Liver (tissue), 9 donors: ENCODE measurements around the gene FRS3. TPM values are rescaled to one million over a fixed set of nuclear protein-coding genes. Genes with fewer than 3 reads are reported as not detected.

Experiments used
- DNase-seq: peaks from one replicate; pipeline ENCODE4 v3.0.0-alpha.2; 2017; ENCODE audit warnings: low spot score
- H3K27ac ChIP-seq, 2 donors: one replicate each; pipeline ENCODE4 v1.7.0; 2013; ENCODE audit warnings: inconsistent platforms in 2 of 2, low read length in 2 of 2, control low read depth in 1 of 2, low read depth in 1 of 2, mild to moderate bottlenecking in 1 of 2
- H3K27me3 ChIP-seq, 4 donors: one replicate each; pipeline versions ENCODE4 v1.6.1 to v1.7.0; 2013; ENCODE audit warnings: low read length in 3 of 4, inconsistent platforms in 1 of 4, mild to moderate bottlenecking in 1 of 4, moderate library complexity in 1 of 4; ENCODE audit not compliant: control insufficient read depth in 4 of 4, insufficient read depth in 4 of 4
- H3K36me3 ChIP-seq, 4 donors: one replicate each; pipeline versions ENCODE4 v1.6.1 to v1.7.0; 2013; ENCODE audit warnings: low read length in 3 of 4, mild to moderate bottlenecking in 3 of 4, low read depth in 1 of 4, moderate library complexity in 1 of 4; ENCODE audit not compliant: control insufficient read depth in 4 of 4, insufficient read depth in 3 of 4
- H3K4me1 ChIP-seq, 4 donors: one replicate each; pipeline versions ENCODE4 v1.6.1 to v1.7.0; 2013; ENCODE audit warnings: low read length in 3 of 4, mild to moderate bottlenecking in 3 of 4, moderate library complexity in 1 of 4; ENCODE audit not compliant: control insufficient read depth in 4 of 4, insufficient read depth in 4 of 4
- H3K4me3 ChIP-seq, 3 donors: one replicate each; pipeline versions ENCODE4 v1.6.1 to v1.7.0; 2013; ENCODE audit warnings: low read length in 3 of 3, control low read depth in 1 of 3, low read depth in 1 of 3, mild to moderate bottlenecking in 1 of 3
- H3K9ac ChIP-seq, 2 donors: one replicate each; pipeline ENCODE4 v1.7.0; 2013; ENCODE audit warnings: low read length in 2 of 2, mild to moderate bottlenecking in 2 of 2, moderate library complexity in 2 of 2, control low read depth in 1 of 2, low read depth in 1 of 2
- H3K9me3 ChIP-seq, 4 donors: one replicate each; pipeline versions ENCODE4 v1.6.1 to v1.7.0; 2013; ENCODE audit warnings: low read length in 3 of 4; ENCODE audit not compliant: control insufficient read depth in 4 of 4
- EGR1 ChIP-seq, 2 donors: IDR thresholded peaks; 2 replicates each; pipeline ENCODE4 v1.6.1; 2016 to 2018; ENCODE audit warnings: antibody characterized with exemption in 2 of 2, low read depth in 2 of 2
- FOXA1 ChIP-seq: IDR thresholded peaks from 2 replicates; pipeline ENCODE4 v1.6.1; 2016; ENCODE audit warnings: antibody characterized with exemption
- GABPA ChIP-seq, 2 donors: IDR thresholded peaks in 1 of 2; conservative IDR thresholded peaks in 1 of 2; 2 replicates each; pipeline ENCODE4 v1.6.1; 2016; ENCODE audit warnings: antibody characterized with exemption in 2 of 2, mild to moderate bottlenecking in 1 of 2, moderate library complexity in 1 of 2
- HNF4A ChIP-seq, 2 donors: conservative IDR thresholded peaks; 2 replicates each; pipeline ENCODE4 v1.6.1; 2016; ENCODE audit warnings: antibody characterized with exemption in 2 of 2, mild to moderate bottlenecking in 2 of 2
- HNF4G ChIP-seq: IDR thresholded peaks from 2 replicates; pipeline ENCODE4 v1.6.1; 2016; ENCODE audit warnings: antibody characterized with exemption
- JUND ChIP-seq, 2 donors: IDR thresholded peaks; 2 replicates each; pipeline ENCODE4 v1.6.1; 2016; ENCODE audit warnings: antibody characterized with exemption in 2 of 2
- NR2F2 ChIP-seq: IDR thresholded peaks from 2 replicates; pipeline ENCODE4 v1.6.1; 2016; ENCODE audit warnings: antibody characterized with exemption
- RAD21 ChIP-seq, 2 donors: IDR thresholded peaks; 2 replicates each; pipeline ENCODE4 v1.6.1; 2016; ENCODE audit warnings: antibody characterized with exemption in 2 of 2, mild to moderate bottlenecking in 2 of 2
- REST ChIP-seq: IDR thresholded peaks from 2 replicates; pipeline ENCODE4 v1.6.1; 2016; ENCODE audit warnings: antibody characterized with exemption, mild to moderate bottlenecking
- RXRA ChIP-seq, 2 donors: IDR thresholded peaks; 2 replicates each; pipeline ENCODE4 v1.6.1; 2017 to 2018; ENCODE audit warnings: antibody characterized with exemption in 2 of 2, mild to moderate bottlenecking in 1 of 2
- SP1 ChIP-seq: IDR thresholded peaks from 2 replicates; pipeline ENCODE4 v1.6.1; 2018; ENCODE audit warnings: antibody characterized with exemption, mild to moderate bottlenecking
- YY1 ChIP-seq: IDR thresholded peaks from 2 replicates; pipeline ENCODE4 v1.6.1; 2016; ENCODE audit warnings: antibody characterized with exemption, mild to moderate bottlenecking
- ZBTB33 ChIP-seq: IDR thresholded peaks from 2 replicates; pipeline ENCODE4 v1.6.1; 2016; ENCODE audit warnings: antibody characterized with exemption
- WGBS: extraction: QIAGEN DNeasy Blood & Tissue Kit; methylation state at CpG from one replicate; pipeline ENCODE4 v1.1.7; 2013; 5-methylcytosine and 5-hydroxymethylcytosine counted together
- polyA plus RNA-seq, 2 donors: library from polyadenylated mRNA; stranded (reverse) in 1 of 2; unstranded in 1 of 2; fragments of 200-250 nt in 1 of 2; fragments of >200 nt in 1 of 2; fragmentation: Nextera tagmentation in 1 of 2; extraction: Ambion mirVana in 1 of 2; gene quantifications; one replicate each; pipeline versions ENCODE4 v1.2.1 to v1.2.3, GENCODE V29; 2013 to 2015
- total RNA-seq, 2 donors: library from RNA; depleted of rRNA; stranded (reverse); fragments of >200 nt; gene quantifications; one replicate each; pipeline ENCODE4 v1.2.3, GENCODE V29; 2014
- TF ChIP-seq, protein P1 (sequence below): fragments of 150-350 bp; IDR thresholded peaks from 2 replicates; pipeline ENCODE4 v1.5.1; 2017; ENCODE audit warnings: improper control_type of control experiment, low read depth, low read length; ENCODE audit not compliant: missing input control
- TF ChIP-seq, protein P2 (sequence below): IDR thresholded peaks from 2 replicates; pipeline ENCODE4 v1.6.1; 2016; ENCODE audit warnings: antibody characterized with exemption
- TF ChIP-seq, protein P3 (sequence below): IDR thresholded peaks from 2 replicates; pipeline ENCODE4 v1.6.1; 2016; ENCODE audit warnings: antibody characterized with exemption
- donor health status: healthy.
- donor health status: healthy.
- donor health status: healthy.
- donor health status: healthy.
- donor health status: healthy.

Gene FRS3
- total and polyA plus RNA-seq, 4 donors: 0.42 to 1.6 (median 1.3) TPM

DNA sequence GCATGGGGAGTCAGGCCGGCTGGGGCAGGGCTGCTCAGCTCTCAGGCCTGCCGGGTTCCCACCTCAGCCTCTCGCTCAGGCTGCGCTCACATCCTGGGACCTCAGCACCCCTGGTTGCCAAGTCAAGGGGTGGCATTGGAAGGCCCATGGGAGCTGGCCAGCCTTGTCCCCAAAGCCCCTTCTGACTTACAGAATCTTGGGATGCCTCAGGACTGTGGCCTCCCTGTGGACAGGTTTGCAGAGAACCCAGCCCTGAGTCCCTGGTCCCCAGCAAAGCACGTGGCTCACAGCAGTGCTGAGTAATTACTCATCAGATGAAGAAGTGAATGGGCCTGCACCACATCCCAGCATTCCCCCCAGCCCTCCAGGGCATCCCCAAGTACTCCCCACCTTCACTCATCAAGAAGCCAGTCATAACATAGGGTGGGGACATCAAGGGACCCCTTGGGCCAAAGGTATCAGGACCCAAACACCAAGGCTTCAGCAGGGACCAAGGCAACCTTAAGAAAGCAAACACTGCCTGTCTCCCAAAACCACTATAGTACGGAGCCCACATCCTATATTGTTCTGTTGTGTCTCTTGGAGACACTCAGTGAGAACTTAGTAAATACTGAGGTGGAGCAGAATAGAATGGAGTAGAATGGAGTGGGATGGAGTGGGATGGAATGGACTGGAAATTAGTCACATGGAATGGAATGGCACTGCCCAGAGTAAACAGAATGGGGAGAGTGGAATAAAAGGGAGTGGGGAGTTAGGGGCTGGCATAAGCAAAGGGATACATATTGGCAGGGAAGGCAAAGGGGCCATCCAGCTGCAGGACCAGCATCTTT, 36.1 kb downstream of the FRS3 start:
- no peaks in the 10 kb centered on the region for H3K4me1 ChIP-seq
- H3K36me3 ChIP-seq: no peaks in the 10 kb centered on the region
- no peak overlapping the region for H3K4me3 ChIP-seq
- no peaks in the 10 kb centered on the region for H3K9me3 ChIP-seq
- 93% methylated on average over 6 of the region's 6 CpGs for WGBS
- H3K27me3 ChIP-seq: no peaks in the 10 kb centered on the region
- H3K9ac ChIP-seq: no peak overlapping the region
- H3K27ac ChIP-seq: no peak overlapping the region
- no peak for DNase-seq
- no peak for TF ChIP-seq RXRA (IDR thresholded peaks at IDR 0.05)
- no peak for TF ChIP-seq EGR1 (IDR thresholded peaks at IDR 0.05; ENCODE audit: low read depth in 2 of 2)

DNA sequence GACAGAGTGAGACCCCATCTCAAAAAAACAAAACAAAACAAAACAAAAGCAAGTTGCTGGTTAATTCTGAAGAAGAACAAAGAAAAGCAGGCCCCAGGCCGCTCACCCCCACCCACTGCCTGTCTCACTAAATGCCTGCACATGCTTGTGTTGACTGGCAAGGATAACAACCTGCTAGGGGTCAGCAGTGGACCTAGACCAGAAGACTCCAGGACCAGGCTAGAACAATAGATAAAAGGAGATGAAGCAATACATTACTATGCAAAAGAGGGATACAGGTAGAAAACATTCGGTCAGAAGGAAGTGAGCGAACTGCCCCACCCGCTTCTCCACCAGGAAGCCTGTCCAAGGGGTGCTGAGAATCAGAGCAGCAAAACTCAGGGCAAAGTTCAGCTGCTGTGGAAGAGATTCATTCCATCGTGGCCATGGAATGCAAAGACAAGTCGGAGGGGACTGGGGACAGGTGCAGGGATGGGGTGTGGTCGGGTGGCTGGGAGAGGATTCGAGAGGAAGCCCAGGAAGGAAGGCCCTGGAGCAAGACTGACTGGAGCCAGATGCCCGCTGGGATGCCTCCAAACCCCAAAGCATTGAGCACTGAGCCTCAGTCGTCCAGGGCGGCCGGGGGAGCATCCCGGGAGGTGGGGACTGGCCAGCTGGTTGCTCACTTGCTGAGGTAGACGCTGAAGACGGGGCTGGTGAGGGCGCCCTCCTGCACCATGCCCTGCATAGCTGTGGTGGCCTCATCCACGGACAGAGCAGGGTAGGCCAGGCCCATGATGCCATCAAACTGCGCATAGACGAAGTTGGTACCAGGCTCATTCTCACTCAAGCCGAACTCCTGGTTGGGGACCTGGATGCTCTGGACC, 37.8 kb downstream of the FRS3 start:
- Histone ChIP-seq H3K27ac (no peak overlapping the region), H3K27me3 (no peaks in the 10 kb centered on the region), H3K36me3 (no peaks in the 10 kb centered on the region), H3K4me3 (no peak overlapping the region), H3K4me1 (no peaks in the 10 kb centered on the region), H3K9ac (no peak overlapping the region), H3K9me3 (no peaks in the 10 kb centered on the region)
- no peak for DNase-seq
- WGBS: 86% methylated on average over 20 of the region's 20 CpGs
- no peak for TF ChIP-seq HNF4G
- TF ChIP-seq, protein P1, sequence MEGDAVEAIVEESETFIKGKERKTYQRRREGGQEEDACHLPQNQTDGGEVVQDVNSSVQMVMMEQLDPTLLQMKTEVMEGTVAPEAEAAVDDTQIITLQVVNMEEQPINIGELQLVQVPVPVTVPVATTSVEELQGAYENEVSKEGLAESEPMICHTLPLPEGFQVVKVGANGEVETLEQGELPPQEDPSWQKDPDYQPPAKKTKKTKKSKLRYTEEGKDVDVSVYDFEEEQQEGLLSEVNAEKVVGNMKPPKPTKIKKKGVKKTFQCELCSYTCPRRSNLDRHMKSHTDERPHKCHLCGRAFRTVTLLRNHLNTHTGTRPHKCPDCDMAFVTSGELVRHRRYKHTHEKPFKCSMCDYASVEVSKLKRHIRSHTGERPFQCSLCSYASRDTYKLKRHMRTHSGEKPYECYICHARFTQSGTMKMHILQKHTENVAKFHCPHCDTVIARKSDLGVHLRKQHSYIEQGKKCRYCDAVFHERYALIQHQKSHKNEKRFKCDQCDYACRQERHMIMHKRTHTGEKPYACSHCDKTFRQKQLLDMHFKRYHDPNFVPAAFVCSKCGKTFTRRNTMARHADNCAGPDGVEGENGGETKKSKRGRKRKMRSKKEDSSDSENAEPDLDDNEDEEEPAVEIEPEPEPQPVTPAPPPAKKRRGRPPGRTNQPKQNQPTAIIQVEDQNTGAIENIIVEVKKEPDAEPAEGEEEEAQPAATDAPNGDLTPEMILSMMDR: no peak
- no peak for TF ChIP-seq ZBTB33
- TF ChIP-seq REST: no peak
- TF ChIP-seq SP1: no peak
- TF ChIP-seq, protein P2, sequence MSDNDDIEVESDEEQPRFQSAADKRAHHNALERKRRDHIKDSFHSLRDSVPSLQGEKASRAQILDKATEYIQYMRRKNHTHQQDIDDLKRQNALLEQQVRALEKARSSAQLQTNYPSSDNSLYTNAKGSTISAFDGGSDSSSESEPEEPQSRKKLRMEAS: no peak
- TF ChIP-seq, protein P3, sequence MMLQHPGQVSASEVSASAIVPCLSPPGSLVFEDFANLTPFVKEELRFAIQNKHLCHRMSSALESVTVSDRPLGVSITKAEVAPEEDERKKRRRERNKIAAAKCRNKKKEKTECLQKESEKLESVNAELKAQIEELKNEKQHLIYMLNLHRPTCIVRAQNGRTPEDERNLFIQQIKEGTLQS: no peak
- TF ChIP-seq YY1: no peak
- no peak for TF ChIP-seq RXRA (IDR thresholded peaks at IDR 0.05)
- TF ChIP-seq JUND (IDR thresholded peaks at IDR 0.05): no peak
- no peak for TF ChIP-seq RAD21 (IDR thresholded peaks at IDR 0.05)
- TF ChIP-seq NR2F2: no peak
- no peak for TF ChIP-seq EGR1 (IDR thresholded peaks at IDR 0.05; ENCODE audit: low read depth in 2 of 2)
- no peak for TF ChIP-seq HNF4A (conservative IDR thresholded peaks at IDR 0.05)
- no peak for TF ChIP-seq FOXA1
- no peak for TF ChIP-seq GABPA (IDR thresholded peaks at IDR 0.05 in 1 of 2, conservative IDR thresholded peaks at IDR 0.05 in 1 of 2)
